Neural crest cell (in vitro differentiated cells): ENCODE data around the gene NRG4. TPM values are rescaled to one million over a fixed set of nuclear protein-coding genes. Genes with fewer than 3 reads are reported as not detected.

ENCODE experiments used
- DNase-seq: peaks from one replicate; pipeline ENCODE4 v3.0.0; 2021; ENCODE audit warnings: low read depth, mixed read lengths, low spot score
- H3K27ac Mint-ChIP-seq: one replicate; pipeline ENCODE4 v1.8.0; 2021; ENCODE audit warnings: mild to moderate bottlenecking, mixed read lengths; ENCODE audit not compliant: unreplicated experiment
- H3K27me3 Mint-ChIP-seq: 2 replicates; pipeline ENCODE4 v1.8.0; 2021; ENCODE audit warnings: low read depth, mild to moderate bottlenecking, mixed read lengths
- H3K36me3 Mint-ChIP-seq: 2 replicates; pipeline ENCODE4 v1.8.0; 2021; ENCODE audit warnings: low read depth, mild to moderate bottlenecking, mixed read lengths
- H3K4me1 Mint-ChIP-seq: 2 replicates; pipeline ENCODE4 v1.8.0; 2021; ENCODE audit warnings: mixed read lengths
- H3K4me3 Mint-ChIP-seq: one replicate; pipeline ENCODE4 v1.8.0; 2021; ENCODE audit warnings: mild to moderate bottlenecking, mixed read lengths
- H3K9me3 Mint-ChIP-seq: 2 replicates; pipeline ENCODE4 v1.8.0; 2021; ENCODE audit warnings: mixed read lengths
- long read RNA-seq: library from polyadenylated mRNA; unstranded; transcript quantifications from one replicate; pipeline ENCODE4 v2.0.0, GENCODE V29; 2020
- total RNA-seq: library from RNA; stranded (reverse); gene quantifications from 2 replicates; pipeline ENCODE4 v1.2.1, GENCODE V29; 2021
- TF ChIP-seq, protein P1 (sequence below): fragments of 200-600 bp; sonication (generic); conservative IDR thresholded peaks from 2 replicates; pipeline ENCODE4 v1.5.0; 2021; ENCODE audit warnings: antibody characterized with exemption, mild to moderate bottlenecking

NRG4 gene, protein sequence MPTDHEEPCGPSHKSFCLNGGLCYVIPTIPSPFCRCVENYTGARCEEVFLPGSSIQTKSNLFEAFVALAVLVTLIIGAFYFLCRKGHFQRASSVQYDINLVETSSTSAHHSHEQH
- not detected in 2 replicates for total RNA-seq
- long read RNA-seq, partial matches to known transcripts = 0 of 1 reads
- long read RNA-seq, other reads (novel, unspliced or antisense) = 1 of 1 reads

DNA sequence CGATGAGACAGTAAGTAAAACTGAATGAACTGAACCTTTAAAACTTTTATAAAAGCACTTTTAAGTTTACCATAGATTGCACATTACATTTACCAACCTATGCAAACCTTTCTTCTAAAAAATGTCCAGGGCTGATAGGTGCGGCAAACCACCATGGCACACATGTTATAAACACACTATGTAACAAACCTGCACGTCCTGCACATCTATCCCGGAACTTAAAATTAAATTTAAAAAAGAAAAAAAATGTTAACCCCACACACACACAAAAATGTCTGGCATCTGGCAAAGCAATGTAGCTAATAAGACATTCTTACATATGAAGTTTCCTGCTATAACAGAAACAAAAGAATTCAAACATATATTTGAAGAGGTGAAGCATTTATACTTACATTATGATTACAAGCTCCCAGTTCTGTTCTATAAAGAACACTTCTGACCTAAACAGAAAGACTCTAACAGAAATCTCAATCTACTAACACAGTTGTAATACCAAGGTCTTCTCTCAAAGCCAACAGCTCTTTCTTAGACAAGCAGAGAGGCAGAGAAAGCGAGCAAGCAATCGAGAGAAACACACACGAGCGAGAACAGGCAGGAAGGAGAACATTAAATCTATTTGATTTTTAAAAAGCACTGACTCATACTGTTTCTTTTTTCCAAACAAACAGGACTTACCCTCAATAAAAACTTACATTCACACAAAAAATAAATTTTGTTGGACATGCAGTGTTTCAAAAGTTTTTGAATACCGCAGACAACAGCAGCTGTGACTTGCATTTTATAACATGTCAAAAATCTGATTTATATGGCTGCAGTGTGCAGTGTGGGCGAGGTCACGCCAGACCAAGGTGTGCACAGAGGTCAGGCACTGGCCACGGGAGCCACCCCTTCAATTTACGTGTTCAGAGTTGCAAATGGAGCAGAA, at the start of gene NRG4:
Gene NRG4, minus strand, starts transcription at position 798 of the 925 bp plus-strand sequence. CDS start 1,194 bp downstream, outside the sequence.
- Mint-ChIP-seq H3K4me3 (no peak within 1 kb of the TSS), H3K27ac (no peak within 1 kb of the TSS), H3K4me1 (peaks cover 8% of the 10 kb centered on the region), H3K36me3 (peaks cover 8% of the 10 kb centered on the region), H3K9me3 (peaks cover 15% of the 10 kb centered on the region), H3K27me3 (peaks cover 10% of the 10 kb centered on the region)
- TF ChIP-seq, protein P1, sequence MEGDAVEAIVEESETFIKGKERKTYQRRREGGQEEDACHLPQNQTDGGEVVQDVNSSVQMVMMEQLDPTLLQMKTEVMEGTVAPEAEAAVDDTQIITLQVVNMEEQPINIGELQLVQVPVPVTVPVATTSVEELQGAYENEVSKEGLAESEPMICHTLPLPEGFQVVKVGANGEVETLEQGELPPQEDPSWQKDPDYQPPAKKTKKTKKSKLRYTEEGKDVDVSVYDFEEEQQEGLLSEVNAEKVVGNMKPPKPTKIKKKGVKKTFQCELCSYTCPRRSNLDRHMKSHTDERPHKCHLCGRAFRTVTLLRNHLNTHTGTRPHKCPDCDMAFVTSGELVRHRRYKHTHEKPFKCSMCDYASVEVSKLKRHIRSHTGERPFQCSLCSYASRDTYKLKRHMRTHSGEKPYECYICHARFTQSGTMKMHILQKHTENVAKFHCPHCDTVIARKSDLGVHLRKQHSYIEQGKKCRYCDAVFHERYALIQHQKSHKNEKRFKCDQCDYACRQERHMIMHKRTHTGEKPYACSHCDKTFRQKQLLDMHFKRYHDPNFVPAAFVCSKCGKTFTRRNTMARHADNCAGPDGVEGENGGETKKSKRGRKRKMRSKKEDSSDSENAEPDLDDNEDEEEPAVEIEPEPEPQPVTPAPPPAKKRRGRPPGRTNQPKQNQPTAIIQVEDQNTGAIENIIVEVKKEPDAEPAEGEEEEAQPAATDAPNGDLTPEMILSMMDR = no peak
- no peak for DNase-seq

GRCh38 chr15:76061700-76062099, 49.5 kb upstream of the NRG4 start:
- DNase-seq = no peak
- Mint-ChIP-seq H3K4me3 (peak overlapping the region; percentile 60), H3K36me3 (no peaks in the 10 kb centered on the region), H3K27ac (no peak overlapping the region), H3K4me1 (peaks cover 23% of the 10 kb centered on the region), H3K9me3 (no peaks in the 10 kb centered on the region), H3K27me3 (peaks cover 86% of the 10 kb centered on the region)
- TF ChIP-seq, protein P1 = no peak

- H3K27me3 Mint-ChIP-seq = peaks cover 87% of the 10 kb centered on the region
- TF ChIP-seq, protein P1 = no peak
- H3K4me3 Mint-ChIP-seq = peak overlapping the region; percentile 62
- H3K4me1 Mint-ChIP-seq = peaks cover 23% of the 10 kb centered on the region
- H3K9me3 Mint-ChIP-seq = no peaks in the 10 kb centered on the region
- no peak for DNase-seq
- H3K27ac Mint-ChIP-seq = no peak overlapping the region
- no peaks in the 10 kb centered on the region for H3K36me3 Mint-ChIP-seq
Measured at GRCh38 chr15:76060118-76060989, 48.1 kb upstream of the NRG4 start.

- peaks cover 14% of the 10 kb centered on the region for H3K4me1 Mint-ChIP-seq
- H3K27ac Mint-ChIP-seq = no peak within 1 kb of the TSS
- H3K27me3 Mint-ChIP-seq = peaks cover 80% of the 10 kb centered on the region
- no peaks in the 10 kb centered on the region for H3K9me3 Mint-ChIP-seq
- peak; percentile 47 for DNase-seq
- TF ChIP-seq, protein P1 = peak; percentile 47
- peak within 1 kb of the TSS; percentile 87 for H3K4me3 Mint-ChIP-seq
- H3K36me3 Mint-ChIP-seq = no peaks in the 10 kb centered on the region
Measured at GRCh38 chr15:76059320-76060117, 47.3 kb upstream of the NRG4 start, which contains the start of gene TMEM266. TSS of gene TMEM266 (plus strand) at chr15:76059985. CDS start at chr15:76134264, 74,279 bp downstream.
